Measurements from ENCODE around the gene SMOC2. TPM values are rescaled to one million over a fixed set of nuclear protein-coding genes. Genes with fewer than 3 reads are reported as not detected.

Gene SMOC2
- total and polyA plus RNA-seq, 2 of the 4 experiments (the other 2 are of a cell fraction): not detected

GRCh38 chr6:168627506-168628175, 186.7 kb downstream of the SMOC2 start:
- dilution Hi-C loops (cut with HindIII; ENCODE audit: low sequenced_read_pairs, unreplicated experiment): no loop called here
- BruUV-seq (replicated peaks): no TSS peak
- Histone ChIP-seq H2AK5ac (ENCODE audit: low read depth, low read length) (no peak overlapping the region), H2AFZ (replicated peaks; ENCODE audit: low read length, poor library complexity) (no peak overlapping the region), H3K4me2 (ENCODE audit: low read depth, low read length) (no peak overlapping the region), H3K4me3 (ENCODE audit: insufficient read depth, low read depth, low read length) (no peak overlapping the region), H2BK20ac (ENCODE audit: low read depth, low read length) (no peak overlapping the region), H3K9ac (ENCODE audit: low read depth, low read length) (no peak overlapping the region), H3K56ac (ENCODE audit: extremely low read depth, insufficient read depth, low read length) (no peak overlapping the region), H2BK5ac (ENCODE audit: low read depth, low read length, poor library complexity, severe bottlenecking) (no peak overlapping the region), H2BK15ac (ENCODE audit: low read depth, low read length) (no peak overlapping the region), H3K79me1 (ENCODE audit: low read depth in 1 of 2, low read length in 2 of 2) (no peaks in the 10 kb centered on the region), H3K27ac (ENCODE audit: insufficient read depth, low read length) (no peak overlapping the region), H3K9me3 (ENCODE audit: control insufficient read depth, insufficient read depth, low read length) (peaks cover 46% of the 10 kb centered on the region), H3K23ac (ENCODE audit: low read depth, low read length) (no peak overlapping the region), H3K27me3 (ENCODE audit: control insufficient read depth, insufficient read depth, low read length) (no peaks in the 10 kb centered on the region), H3K14ac (replicated peaks; ENCODE audit: low read depth, low read length) (no peak overlapping the region), H4K20me1 (ENCODE audit: insufficient read depth, low read length) (no peaks in the 10 kb centered on the region), H3K4me1 (ENCODE audit: control insufficient read depth, insufficient read depth, low read length) (no peaks in the 10 kb centered on the region), H2AK9ac (replicated peaks; ENCODE audit: low read depth, low read length, poor library complexity) (no peak overlapping the region), H3K18ac (ENCODE audit: low read depth, low read length) (no peak overlapping the region), H3K9me1 (ENCODE audit: insufficient read depth, low read length) (no peaks in the 10 kb centered on the region), H4K91ac (ENCODE audit: insufficient read depth, low read depth, low read length) (no peak overlapping the region), H2BK120ac (ENCODE audit: low read depth, low read length) (no peak overlapping the region), H3K4ac (ENCODE audit: low read depth, low read length) (no peak overlapping the region), H3K36me3 (ENCODE audit: control insufficient read depth, insufficient read depth, low read length) (no peaks in the 10 kb centered on the region), H4K8ac (ENCODE audit: low read depth in 2 of 2, low read length in 2 of 2) (no peak overlapping the region), H4K5ac (ENCODE audit: low read depth, low read length) (no peak overlapping the region)
- DNase-seq: no peak
- intact Hi-C loops (cut with micrococcal nuclease): no loop called here
- TF ChIP-seq NFE2L2 (IDR thresholded peaks at IDR 0.05; ENCODE audit: low read depth, low read length) (no peak), CEBPB (IDR thresholded peaks at IDR 0.05; ENCODE audit: low read depth, low read length) (no peak), CTCF (conservative IDR thresholded peaks at IDR 0.05; ENCODE audit: low read depth, low read length) (no peak), BHLHE40 (IDR thresholded peaks at IDR 0.05; ENCODE audit: low read depth, low read length) (no peak), RAD21 (IDR thresholded peaks at IDR 0.05; ENCODE audit: low read length) (no peak), USF2 (IDR thresholded peaks at IDR 0.05; ENCODE audit: low read depth, low read length) (no peak), MXI1 (IDR thresholded peaks at IDR 0.05; ENCODE audit: borderline replicate concordance, low read depth, low read length) (no peak), FOS (IDR thresholded peaks at IDR 0.05; ENCODE audit: low read depth, low read length) (no peak), RFX5 (IDR thresholded peaks at IDR 0.05; ENCODE audit: low read depth, low read length) (no peak), CHD1 (IDR thresholded peaks at IDR 0.05; ENCODE audit: low read depth, low read length) (no peak)
- POLR2A ChIA-PET (ENCODE audit: unreplicated experiment): no interaction called here
- WGBS, 2 experiments (ENCODE audit: extremely low coverage in 2 of 2, insufficient read length in 1 of 2): 23% methylated on average over 5 of the region's 8 CpGs; no CpG with 5 or more reads in 1 of the 2 experiments
- in situ Hi-C loops (cut with MboI; ENCODE audit: low sequenced_read_pairs): no loop called here
- CTCF ChIA-PET: no interaction called here
- ATAC-seq (ENCODE audit: low read depth): no peak

Data from IMR-90 (cell line).